ENCODE measurements around the gene PIPOX.

PIPOX gene

GRCh38 chr17:29102046-29102445 is 59.1 kb downstream of the PIPOX start:
- Histone ChIP-seq H4K20me1 (ENCODE audit: insufficient read depth) (no peaks in the 10 kb centered on the region), H3K36me3 (ENCODE audit: insufficient read depth) (no peaks in the 10 kb centered on the region), H3K9ac (no peak overlapping the region), H3K27ac (no peak overlapping the region), H3K27me3 (ENCODE audit: insufficient read depth, low read depth) (no peaks in the 10 kb centered on the region), H3K4me1 (ENCODE audit: low read depth, poor library complexity, severe bottlenecking) (no peaks in the 10 kb centered on the region), H3K4me3 (IDR thresholded peaks at IDR 0.05; ENCODE audit: insufficient read depth, low read depth, low read length) (no peak overlapping the region), H2AFZ (ENCODE audit: low read depth) (no peak overlapping the region), H3K4me2 (no peak overlapping the region), H3K79me2 (ENCODE audit: insufficient read depth, low read depth) (no peaks in the 10 kb centered on the region)
- no peak for TF ChIP-seq CTCF (conservative IDR thresholded peaks at IDR 0.05; ENCODE audit: low read depth, low read length)

- Histone ChIP-seq H3K9ac (no peak overlapping the region), H3K4me3 (IDR thresholded peaks at IDR 0.05; ENCODE audit: insufficient read depth, low read depth, low read length) (no peak overlapping the region), H3K4me2 (no peak overlapping the region), H3K36me3 (ENCODE audit: insufficient read depth) (no peaks in the 10 kb centered on the region), H4K20me1 (ENCODE audit: insufficient read depth) (no peaks in the 10 kb centered on the region), H3K4me1 (ENCODE audit: low read depth, poor library complexity, severe bottlenecking) (no peaks in the 10 kb centered on the region), H3K27ac (no peak overlapping the region), H2AFZ (ENCODE audit: low read depth) (no peak overlapping the region), H3K79me2 (ENCODE audit: insufficient read depth, low read depth) (no peaks in the 10 kb centered on the region), H3K27me3 (ENCODE audit: insufficient read depth, low read depth) (no peaks in the 10 kb centered on the region)
- no peak for TF ChIP-seq CTCF (conservative IDR thresholded peaks at IDR 0.05; ENCODE audit: low read depth, low read length)
Observed at GRCh38 chr17:29102741-29103181, 59.8 kb downstream of the PIPOX start.

GRCh38 chr17:29103341-29103740 is 60.4 kb downstream of the PIPOX start:
- Histone ChIP-seq H2AFZ (ENCODE audit: low read depth) (no peak overlapping the region), H3K9ac (no peak overlapping the region), H3K36me3 (ENCODE audit: insufficient read depth) (no peaks in the 10 kb centered on the region), H3K27ac (no peak overlapping the region), H3K4me3 (IDR thresholded peaks at IDR 0.05; ENCODE audit: insufficient read depth, low read depth, low read length) (no peak overlapping the region), H3K27me3 (ENCODE audit: insufficient read depth, low read depth) (no peaks in the 10 kb centered on the region), H4K20me1 (ENCODE audit: insufficient read depth) (no peaks in the 10 kb centered on the region), H3K4me2 (no peak overlapping the region), H3K79me2 (ENCODE audit: insufficient read depth, low read depth) (no peaks in the 10 kb centered on the region), H3K4me1 (ENCODE audit: low read depth, poor library complexity, severe bottlenecking) (no peaks in the 10 kb centered on the region)
- no peak for TF ChIP-seq CTCF (conservative IDR thresholded peaks at IDR 0.05; ENCODE audit: low read depth, low read length)
